Calu3 (cell line): ENCODE results near the gene SRSF10. TPM values are rescaled to one million over a fixed set of nuclear protein-coding genes. Genes with fewer than 3 reads are reported as not detected.

Source experiments
- BruUV-seq: library from RNA; stranded (reverse); fragments of 400-500 nt; replicated peaks from 2 replicates; lab custom pipeline; 2021; lab: Mats Ljungman, UMichigan
- CTCF ChIA-PET: fragments of 300-600 bp; sonication (Branson Sonifier 250); formaldehyde crosslinking; loops from one replicate; lab custom pipeline; 2022; ENCODE audit warnings: antibody characterized with exemption; lab: Charles Lee
- DNase-seq: peaks from one replicate; pipeline ENCODE4 v3.0.0; 2022
- H3K27ac Mint-ChIP-seq: one replicate; pipeline ENCODE4 v1.8.0; 2022; ENCODE audit warnings: mixed read lengths; ENCODE audit not compliant: unreplicated experiment
- H3K27me3 Mint-ChIP-seq: one replicate; pipeline ENCODE4 v1.8.0; 2022; ENCODE audit warnings: mixed read lengths; ENCODE audit not compliant: unreplicated experiment
- H3K36me3 Mint-ChIP-seq: one replicate; pipeline ENCODE4 v1.8.0; 2022; ENCODE audit warnings: mild to moderate bottlenecking, moderate library complexity, mixed read lengths; ENCODE audit not compliant: insufficient read depth, unreplicated experiment
- H3K4me1 Mint-ChIP-seq: one replicate; pipeline ENCODE4 v1.8.0; 2022; ENCODE audit warnings: mild to moderate bottlenecking, low read depth, mixed read lengths; ENCODE audit not compliant: unreplicated experiment
- H3K4me3 Mint-ChIP-seq: one replicate; pipeline ENCODE4 v1.8.0; 2022; ENCODE audit warnings: mild to moderate bottlenecking, low read depth, moderate library complexity, mixed read lengths; ENCODE audit not compliant: unreplicated experiment
- H3K9me3 Mint-ChIP-seq: one replicate; pipeline ENCODE4 v1.8.0; 2022; ENCODE audit warnings: low read depth, mixed read lengths; ENCODE audit not compliant: unreplicated experiment
- CTCF ChIP-seq: fragments of 200-600 bp; IDR thresholded peaks from one replicate; pipeline ENCODE4 v1.8.0; 2022; ENCODE audit warnings: antibody characterized with exemption; ENCODE audit not compliant: unreplicated experiment
- intact Hi-C: fragments of 100-400 bp; cut with micrococcal nuclease; formaldehyde crosslinking; loops from one replicate; pipeline ENCODE4 v1.10.0; 2022; ENCODE audit not compliant: unreplicated experiment
- total RNA-seq: library from RNA; stranded (reverse); gene quantifications from 2 replicates; pipeline ENCODE4 v1.2.3, GENCODE V29; 2022

Gene SRSF10
- total RNA-seq, 1 experiment from 2014 or later = 121 TPM

GRCh38 chr1:24002695-24003094 is 22.6 kb upstream of the SRSF10 start:
- intact Hi-C loops = no loop called here
- Mint-ChIP-seq H3K36me3 (no peaks in the 10 kb centered on the region), H3K9me3 (no peaks in the 10 kb centered on the region), H3K27me3 (no peaks in the 10 kb centered on the region), H3K4me3 (no peak overlapping the region), H3K4me1 (peaks cover 17% of the 10 kb centered on the region), H3K27ac (no peak overlapping the region)
- CTCF ChIA-PET = interaction anchor here (0.7 kb wide), 1 partner anchor 49 kb away, joined by 3 read pairs; no protein-coding TSS in a partner anchor
- no TSS peak for BruUV-seq
- TF ChIP-seq CTCF = no peak
- DNase-seq = no peak

GRCh38 chr1:23999156-23999671 is 19.1 kb upstream of the SRSF10 start:
- CTCF ChIA-PET = no interaction called here
- H3K36me3 Mint-ChIP-seq = no peaks in the 10 kb centered on the region
- H3K4me3 Mint-ChIP-seq = no peak overlapping the region
- intact Hi-C loops = no loop called here
- no peaks in the 10 kb centered on the region for H3K27me3 Mint-ChIP-seq
- TF ChIP-seq CTCF = no peak
- H3K9me3 Mint-ChIP-seq = no peaks in the 10 kb centered on the region
- BruUV-seq = no TSS peak
- peaks cover 17% of the 10 kb centered on the region for H3K4me1 Mint-ChIP-seq
- DNase-seq = no peak
- no peak overlapping the region for H3K27ac Mint-ChIP-seq

- intact Hi-C loops = no loop called here
- Mint-ChIP-seq H3K27me3 (no peaks in the 10 kb centered on the region), H3K27ac (no peak overlapping the region), H3K4me3 (no peak overlapping the region), H3K4me1 (peaks cover 8% of the 10 kb centered on the region), H3K36me3 (no peaks in the 10 kb centered on the region), H3K9me3 (no peaks in the 10 kb centered on the region)
- CTCF ChIA-PET = no interaction called here
- BruUV-seq = no TSS peak
- DNase-seq = no peak
- no peak for TF ChIP-seq CTCF
Measured at GRCh38 chr1:23997812-23998211, 17.7 kb upstream of the SRSF10 start.

GRCh38 chr1:23996700-23997229 is 16.6 kb upstream of the SRSF10 start:
- no TSS peak for BruUV-seq
- CTCF ChIA-PET = interaction anchor here (0.6 kb wide), 1 partner anchor 65 kb away, joined by 3 read pairs; no protein-coding TSS in a partner anchor
- Mint-ChIP-seq H3K4me1 (peaks cover 8% of the 10 kb centered on the region), H3K27me3 (no peaks in the 10 kb centered on the region), H3K4me3 (no peak overlapping the region), H3K27ac (no peak overlapping the region), H3K36me3 (no peaks in the 10 kb centered on the region), H3K9me3 (no peaks in the 10 kb centered on the region)
- intact Hi-C loops = no loop called here
- no peak for DNase-seq
- no peak for TF ChIP-seq CTCF
